PC-9 (cell line): ENCODE measurements around the gene ISX.

ENCODE experiments used
- EZH2 ChIP-seq: fragments of 200-600 bp; sonication (generic); IDR thresholded peaks from 2 replicates; pipeline ENCODE4 v1.8.0; 2017; ENCODE audit warnings: antibody characterized with exemption, low read depth
- TF ChIP-seq, protein P1 (sequence below): fragments of 200-600 bp; sonication (generic); conservative IDR thresholded peaks from 2 replicates; pipeline ENCODE4 v1.6.1; 2017; ENCODE audit warnings: mixed run types, antibody characterized with exemption, mild to moderate bottlenecking, moderate library complexity

DNA sequence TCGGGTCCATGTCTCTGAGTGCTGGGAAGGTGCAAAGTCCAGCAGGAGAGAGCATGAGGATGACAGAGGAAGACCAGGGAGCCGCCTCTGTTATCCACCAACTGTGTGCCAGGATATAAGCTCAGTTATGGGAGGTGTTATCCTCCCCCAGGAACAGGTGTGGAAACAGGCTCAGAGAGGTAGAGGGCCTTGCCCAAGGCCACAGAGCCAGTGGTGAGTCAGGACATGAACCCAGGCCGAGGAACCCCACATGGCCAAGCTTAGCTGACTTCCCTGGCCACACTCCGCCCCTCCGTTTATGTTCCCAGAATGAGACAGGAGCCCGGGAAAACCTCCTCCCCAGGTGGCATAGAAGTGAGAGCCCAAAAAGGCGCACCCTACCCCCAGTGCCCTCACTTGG is 50.3 kb downstream of the ISX start:
- TF ChIP-seq, protein P1, sequence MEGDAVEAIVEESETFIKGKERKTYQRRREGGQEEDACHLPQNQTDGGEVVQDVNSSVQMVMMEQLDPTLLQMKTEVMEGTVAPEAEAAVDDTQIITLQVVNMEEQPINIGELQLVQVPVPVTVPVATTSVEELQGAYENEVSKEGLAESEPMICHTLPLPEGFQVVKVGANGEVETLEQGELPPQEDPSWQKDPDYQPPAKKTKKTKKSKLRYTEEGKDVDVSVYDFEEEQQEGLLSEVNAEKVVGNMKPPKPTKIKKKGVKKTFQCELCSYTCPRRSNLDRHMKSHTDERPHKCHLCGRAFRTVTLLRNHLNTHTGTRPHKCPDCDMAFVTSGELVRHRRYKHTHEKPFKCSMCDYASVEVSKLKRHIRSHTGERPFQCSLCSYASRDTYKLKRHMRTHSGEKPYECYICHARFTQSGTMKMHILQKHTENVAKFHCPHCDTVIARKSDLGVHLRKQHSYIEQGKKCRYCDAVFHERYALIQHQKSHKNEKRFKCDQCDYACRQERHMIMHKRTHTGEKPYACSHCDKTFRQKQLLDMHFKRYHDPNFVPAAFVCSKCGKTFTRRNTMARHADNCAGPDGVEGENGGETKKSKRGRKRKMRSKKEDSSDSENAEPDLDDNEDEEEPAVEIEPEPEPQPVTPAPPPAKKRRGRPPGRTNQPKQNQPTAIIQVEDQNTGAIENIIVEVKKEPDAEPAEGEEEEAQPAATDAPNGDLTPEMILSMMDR: no peak
- TF ChIP-seq EZH2: no peak
